ENCODE data around the gene INAFM2. TPM values are rescaled to one million over a fixed set of nuclear protein-coding genes. Genes with fewer than 3 reads are reported as not detected.

INAFM2 gene
- total and polyA plus RNA-seq, 4 donors: 3.3 to 5.7 (median 4.4) TPM

DNA sequence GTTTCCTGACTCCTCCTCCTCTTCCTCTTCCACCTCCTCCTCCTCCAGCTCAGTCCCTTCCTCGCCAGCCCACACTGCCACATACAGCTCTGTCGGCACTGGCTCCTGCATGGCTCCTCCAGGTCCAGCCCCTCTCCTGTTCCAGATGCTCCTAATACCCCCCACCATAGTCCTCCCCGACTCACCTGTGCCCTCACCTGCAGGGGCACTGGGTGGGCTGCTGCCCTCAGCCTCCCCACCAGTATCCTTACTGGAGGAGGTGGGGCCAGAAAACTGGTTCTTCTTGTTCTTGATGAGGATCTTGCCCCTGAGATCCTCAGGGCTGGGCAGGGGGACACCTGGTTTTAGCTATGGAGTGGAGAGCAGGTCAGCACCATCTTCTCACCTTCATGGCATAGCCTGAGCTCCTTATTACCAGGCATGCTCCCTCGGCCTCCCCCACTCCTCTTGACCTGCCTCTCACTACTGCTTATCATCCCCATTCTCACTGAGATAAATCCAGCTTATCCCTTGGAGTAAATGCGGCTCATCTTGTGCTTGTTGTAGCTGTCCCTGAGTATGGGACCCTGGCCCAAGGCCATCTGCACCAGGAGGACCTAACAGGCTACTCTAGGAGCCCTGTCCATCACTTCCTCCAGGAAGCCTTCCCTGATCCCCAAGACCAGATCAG lies 26.8 kb upstream of the INAFM2 start:
- no peak overlapping the region for H3K27ac ChIP-seq (ENCODE audit: low read depth in 1 of 2, low read length in 2 of 2)
- H3K4me3 ChIP-seq (ENCODE audit: low read depth in 1 of 3, low read length in 3 of 3): no peak overlapping the region
- H3K9ac ChIP-seq (ENCODE audit: low read depth in 1 of 2, low read length in 2 of 2): no peak overlapping the region
- DNase-seq (ENCODE audit: low spot score): no peak
- WGBS: 90% methylated on average over 5 of the region's 5 CpGs
- no peaks in the 10 kb centered on the region for H3K27me3 ChIP-seq (ENCODE audit: control insufficient read depth in 4 of 4, insufficient read depth in 4 of 4, low read length in 3 of 4)
- H3K4me1 ChIP-seq (ENCODE audit: control insufficient read depth in 4 of 4, insufficient read depth in 4 of 4, low read length in 3 of 4): no peaks in the 10 kb centered on the region
- H3K9me3 ChIP-seq (ENCODE audit: control insufficient read depth in 4 of 4, low read length in 3 of 4): peaks cover 0 to 4% (median 0%) of the 10 kb centered on the region in 4 donors
- H3K36me3 ChIP-seq (ENCODE audit: control insufficient read depth in 4 of 4, insufficient read depth in 3 of 4, low read depth in 1 of 4, low read length in 3 of 4): peaks cover 0 to 2% (median 0%) of the 10 kb centered on the region in 4 donors
- TF ChIP-seq, protein P1, sequence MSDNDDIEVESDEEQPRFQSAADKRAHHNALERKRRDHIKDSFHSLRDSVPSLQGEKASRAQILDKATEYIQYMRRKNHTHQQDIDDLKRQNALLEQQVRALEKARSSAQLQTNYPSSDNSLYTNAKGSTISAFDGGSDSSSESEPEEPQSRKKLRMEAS (IDR thresholded peaks at IDR 0.05): no peak
- TF ChIP-seq JUND (IDR thresholded peaks at IDR 0.05) (no peak), NR2F2 (IDR thresholded peaks at IDR 0.05) (no peak), HNF4G (IDR thresholded peaks at IDR 0.05) (no peak), TAF1 (conservative IDR thresholded peaks at IDR 0.05) (no peak), HNF4A (conservative IDR thresholded peaks at IDR 0.05) (no peak), RXRA (IDR thresholded peaks at IDR 0.05) (no peak), EGR1 (IDR thresholded peaks at IDR 0.05; ENCODE audit: low read depth in 2 of 2) (no peak), FOXA2 (IDR thresholded peaks at IDR 0.05) (no peak), REST (IDR thresholded peaks at IDR 0.05) (no peak), GABPA (IDR thresholded peaks at IDR 0.05 in 1 of 2, conservative IDR thresholded peaks at IDR 0.05 in 1 of 2) (no peak)
- TF ChIP-seq, protein P2, sequence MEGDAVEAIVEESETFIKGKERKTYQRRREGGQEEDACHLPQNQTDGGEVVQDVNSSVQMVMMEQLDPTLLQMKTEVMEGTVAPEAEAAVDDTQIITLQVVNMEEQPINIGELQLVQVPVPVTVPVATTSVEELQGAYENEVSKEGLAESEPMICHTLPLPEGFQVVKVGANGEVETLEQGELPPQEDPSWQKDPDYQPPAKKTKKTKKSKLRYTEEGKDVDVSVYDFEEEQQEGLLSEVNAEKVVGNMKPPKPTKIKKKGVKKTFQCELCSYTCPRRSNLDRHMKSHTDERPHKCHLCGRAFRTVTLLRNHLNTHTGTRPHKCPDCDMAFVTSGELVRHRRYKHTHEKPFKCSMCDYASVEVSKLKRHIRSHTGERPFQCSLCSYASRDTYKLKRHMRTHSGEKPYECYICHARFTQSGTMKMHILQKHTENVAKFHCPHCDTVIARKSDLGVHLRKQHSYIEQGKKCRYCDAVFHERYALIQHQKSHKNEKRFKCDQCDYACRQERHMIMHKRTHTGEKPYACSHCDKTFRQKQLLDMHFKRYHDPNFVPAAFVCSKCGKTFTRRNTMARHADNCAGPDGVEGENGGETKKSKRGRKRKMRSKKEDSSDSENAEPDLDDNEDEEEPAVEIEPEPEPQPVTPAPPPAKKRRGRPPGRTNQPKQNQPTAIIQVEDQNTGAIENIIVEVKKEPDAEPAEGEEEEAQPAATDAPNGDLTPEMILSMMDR (IDR thresholded peaks at IDR 0.05; ENCODE audit: low read depth, low read length, missing input control): no peak
- TF ChIP-seq, protein P3, sequence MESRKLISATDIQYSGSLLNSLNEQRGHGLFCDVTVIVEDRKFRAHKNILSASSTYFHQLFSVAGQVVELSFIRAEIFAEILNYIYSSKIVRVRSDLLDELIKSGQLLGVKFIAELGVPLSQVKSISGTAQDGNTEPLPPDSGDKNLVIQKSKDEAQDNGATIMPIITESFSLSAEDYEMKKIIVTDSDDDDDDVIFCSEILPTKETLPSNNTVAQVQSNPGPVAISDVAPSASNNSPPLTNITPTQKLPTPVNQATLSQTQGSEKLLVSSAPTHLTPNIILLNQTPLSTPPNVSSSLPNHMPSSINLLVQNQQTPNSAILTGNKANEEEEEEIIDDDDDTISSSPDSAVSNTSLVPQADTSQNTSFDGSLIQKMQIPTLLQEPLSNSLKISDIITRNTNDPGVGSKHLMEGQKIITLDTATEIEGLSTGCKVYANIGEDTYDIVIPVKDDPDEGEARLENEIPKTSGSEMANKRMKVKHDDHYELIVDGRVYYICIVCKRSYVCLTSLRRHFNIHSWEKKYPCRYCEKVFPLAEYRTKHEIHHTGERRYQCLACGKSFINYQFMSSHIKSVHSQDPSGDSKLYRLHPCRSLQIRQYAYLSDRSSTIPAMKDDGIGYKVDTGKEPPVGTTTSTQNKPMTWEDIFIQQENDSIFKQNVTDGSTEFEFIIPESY (IDR thresholded peaks at IDR 0.05): no peak

- Histone ChIP-seq H3K27ac (ENCODE audit: low read depth in 1 of 2, low read length in 2 of 2) (no peak overlapping the region), H3K36me3 (ENCODE audit: control insufficient read depth in 4 of 4, insufficient read depth in 3 of 4, low read depth in 1 of 4, low read length in 3 of 4) (peaks cover 0 to 2% (median 0%) of the 10 kb centered on the region in 4 donors), H3K9me3 (ENCODE audit: control insufficient read depth in 4 of 4, low read length in 3 of 4) (peaks cover 0 to 4% (median 0%) of the 10 kb centered on the region in 4 donors), H3K4me3 (ENCODE audit: low read depth in 1 of 3, low read length in 3 of 3) (no peak overlapping the region), H3K4me1 (ENCODE audit: control insufficient read depth in 4 of 4, insufficient read depth in 4 of 4, low read length in 3 of 4) (no peaks in the 10 kb centered on the region), H3K27me3 (ENCODE audit: control insufficient read depth in 4 of 4, insufficient read depth in 4 of 4, low read length in 3 of 4) (no peaks in the 10 kb centered on the region), H3K9ac (ENCODE audit: low read depth in 1 of 2, low read length in 2 of 2) (no peak overlapping the region)
- TF ChIP-seq HNF4A (conservative IDR thresholded peaks at IDR 0.05) (no peak), FOXA2 (IDR thresholded peaks at IDR 0.05) (no peak), ATF3 (IDR thresholded peaks at IDR 0.05) (no peak), REST (IDR thresholded peaks at IDR 0.05) (no peak), HNF4G (IDR thresholded peaks at IDR 0.05) (no peak), JUND (IDR thresholded peaks at IDR 0.05) (no peak), EGR1 (IDR thresholded peaks at IDR 0.05; ENCODE audit: low read depth in 2 of 2) (no peak), GABPA (IDR thresholded peaks at IDR 0.05 in 1 of 2, conservative IDR thresholded peaks at IDR 0.05 in 1 of 2) (no peak), FOXA1 (IDR thresholded peaks at IDR 0.05) (no peak), SP1 (IDR thresholded peaks at IDR 0.05) (no peak), RAD21 (IDR thresholded peaks at IDR 0.05) (no peak)
- TF ChIP-seq, protein P3 (IDR thresholded peaks at IDR 0.05): no peak
- no peak for DNase-seq (ENCODE audit: low spot score)
- 95% methylated on average over 10 of the region's 10 CpGs for whole genome bisulfite sequencing
Measured at GRCh38 chr15:40297356-40297755, 26.1 kb upstream of the INAFM2 start.

Data from liver (tissue), 9 donors.